GM23338 (cell line): Measurements from ENCODE around the gene PLRG1.

ENCODE experiments used
- CREB1 ChIP-seq: fragments of 250-450 bp; sonication (Bioruptor Pico); IDR thresholded peaks from 2 replicates; pipeline ENCODE4 v1.5.0; 2020; ENCODE audit warnings: low read depth, mild to moderate bottlenecking, moderate library complexity
- CTCF ChIP-seq, 2 experiments: fragments of 200-600 bp in 1 of 2; sonication (generic) in 1 of 2; conservative IDR thresholded peaks; 2 replicates each; pipeline versions ENCODE4 v1.5.1 to v1.6.1; 2016 to 2017; ENCODE audit warnings: antibody characterized with exemption in 2 of 2, low read depth in 2 of 2, mild to moderate bottlenecking in 2 of 2, moderate library complexity in 1 of 2
- EZH2 ChIP-seq: fragments of 200-600 bp; sonication (generic); IDR thresholded peaks from one replicate; pipeline ENCODE4 v1.8.0; 2017; ENCODE audit warnings: antibody characterized with exemption, mild to moderate bottlenecking, low read depth; ENCODE audit not compliant: unreplicated experiment
- POLR2AphosphoS5 ChIP-seq: IDR thresholded peaks from 2 replicates; pipeline ENCODE4 v1.6.1; 2016; ENCODE audit warnings: antibody characterized with exemption, low read depth
- REST ChIP-seq: IDR thresholded peaks from one replicate; pipeline ENCODE4 v1.6.1; 2018; ENCODE audit warnings: antibody characterized with exemption; ENCODE audit not compliant: unreplicated experiment

GRCh38 chr4:154589296-154590197 is 39.3 kb upstream of the PLRG1 start:
- TF ChIP-seq REST (no peak), CTCF (conservative IDR thresholded peaks at IDR 0.05; ENCODE audit: low read depth in 2 of 2) (no peak), EZH2 (no peak), CREB1 (CRISPR knock-in tag) (no peak), POLR2AphosphoS5 (no peak)
